Activated naive CD8-positive, alpha-beta T cell treated with anti-CD3 and anti-CD28 coated beads, Interleukin-2, amount 50 U/mL, for 16 hours (primary cell): ENCODE results near the gene CNTRL.

Experiments used
- DNase-seq: peaks from one replicate; pipeline ENCODE4 v3.0.0-alpha.2; 2020; ENCODE audit warnings: low read depth, low spot score

CNTRL gene

DNA sequence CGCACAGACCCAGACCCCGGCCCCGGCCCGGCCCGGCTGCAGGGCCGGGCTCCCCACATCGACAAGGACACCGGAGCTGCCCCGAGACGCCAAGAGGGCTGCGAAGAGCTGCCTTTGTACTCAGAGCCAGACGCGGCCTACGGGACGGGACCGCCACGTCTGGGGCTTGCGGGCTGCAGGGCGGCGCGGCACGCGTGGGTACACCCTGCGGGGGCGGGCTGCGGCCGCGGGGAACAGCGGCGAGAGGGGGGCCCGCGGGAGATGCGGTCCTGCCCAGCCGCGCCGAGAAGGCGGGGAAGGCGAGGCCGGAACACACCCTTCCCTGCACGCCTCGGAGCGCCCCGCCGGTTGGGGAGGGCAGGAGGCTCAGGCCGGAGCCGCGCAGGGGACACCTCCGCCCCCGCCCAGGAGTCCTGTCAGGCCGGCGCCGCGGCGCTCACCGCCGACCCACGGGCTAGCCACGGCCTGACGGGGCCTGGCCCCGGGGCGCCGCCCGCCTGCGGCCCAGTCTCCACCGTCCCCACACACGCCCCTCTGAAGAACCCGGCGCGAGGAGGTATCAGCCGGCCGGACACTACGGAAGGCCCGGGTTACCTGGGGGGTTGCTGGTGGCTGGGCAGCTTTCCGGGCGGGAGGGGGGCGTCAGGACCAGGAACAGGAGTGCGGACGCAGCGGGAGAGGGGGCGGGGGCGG, 126.4 kb downstream of the CNTRL start:
- peak; percentile 1 for DNase-seq

DNA sequence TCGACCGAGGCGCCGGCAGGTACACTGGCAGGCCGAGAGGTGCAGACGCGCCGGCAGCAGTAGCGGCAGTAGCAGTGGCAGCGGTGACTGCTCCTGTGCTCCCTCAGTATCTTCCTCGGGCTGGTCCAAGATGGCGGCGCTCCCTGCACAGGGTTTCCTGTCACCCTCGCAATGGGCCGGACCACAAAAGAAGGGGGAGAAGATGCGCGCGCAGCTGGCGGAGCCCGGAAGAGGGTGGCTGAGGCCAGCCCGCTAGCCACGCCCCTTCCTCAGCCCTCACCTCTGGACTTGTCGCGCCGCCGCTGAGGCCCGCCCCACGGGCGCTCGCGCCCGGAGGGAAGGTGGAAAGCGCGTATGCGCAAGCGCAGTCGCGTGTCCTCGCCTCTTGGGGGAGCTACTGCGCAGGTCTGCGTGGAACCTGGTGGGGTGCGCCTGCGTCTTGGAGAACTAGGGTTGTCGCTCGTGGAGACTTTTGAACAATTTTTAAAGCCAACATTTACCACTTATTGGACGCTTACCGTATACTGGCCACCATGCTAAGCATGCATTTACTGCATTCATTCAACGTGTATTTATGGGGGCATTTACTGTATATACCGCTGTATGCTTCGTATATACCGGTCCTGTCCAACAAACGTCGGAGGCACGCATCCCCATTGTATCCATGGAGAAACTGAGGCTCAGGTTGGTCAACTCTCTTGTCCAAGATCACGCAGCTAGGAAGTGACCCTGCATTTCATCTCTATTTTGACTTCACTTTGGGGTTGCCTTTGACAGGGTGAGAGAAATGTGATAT, 127.2 kb downstream of the CNTRL start, which contains the start of gene RAB14:
TSS of gene RAB14 (minus strand) at position 132 of the 796 bp plus-strand sequence. CDS start 8,457 bp downstream, outside the sequence.
- DNase-seq = peak; percentile 100

DNA sequence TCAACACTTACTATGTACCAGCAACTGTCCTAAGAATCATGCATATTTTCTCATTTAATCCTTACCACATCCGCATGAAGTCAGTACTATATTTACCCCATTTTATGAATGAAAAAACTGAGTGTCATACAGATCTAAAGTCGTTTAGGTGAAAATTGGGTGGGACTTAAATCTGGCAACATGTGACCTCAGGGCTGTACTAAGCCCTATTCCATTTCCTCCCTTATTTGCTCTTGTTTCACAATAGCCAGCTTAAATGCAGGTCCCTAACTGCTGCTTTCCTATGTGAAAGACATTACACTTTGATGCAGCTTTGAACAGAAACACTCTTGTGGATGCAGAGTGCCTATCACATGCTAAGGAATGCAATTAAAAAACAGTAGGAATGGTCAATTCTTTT, 129.4 kb downstream of the CNTRL start:
- no peak for DNase-seq

DNA sequence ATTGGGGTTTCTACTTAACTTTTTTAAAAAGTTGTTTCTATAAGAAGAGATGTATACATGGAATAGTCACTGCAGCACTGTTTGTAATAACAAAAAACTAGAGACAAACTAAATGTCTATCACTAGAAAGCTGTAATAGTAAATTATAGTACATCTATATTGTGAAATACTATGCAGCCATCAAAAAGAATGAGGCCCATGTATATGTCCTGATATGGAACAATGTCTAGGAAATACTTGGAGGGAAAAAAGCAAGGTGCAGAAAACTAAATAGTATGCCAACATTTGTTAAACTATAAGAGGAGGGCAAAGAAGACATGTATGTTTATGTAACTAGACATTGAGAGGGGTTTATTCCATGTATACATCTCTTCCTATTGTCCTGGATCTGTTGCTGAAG, 129.9 kb downstream of the CNTRL start:
- DNase-seq = no peak

DNA sequence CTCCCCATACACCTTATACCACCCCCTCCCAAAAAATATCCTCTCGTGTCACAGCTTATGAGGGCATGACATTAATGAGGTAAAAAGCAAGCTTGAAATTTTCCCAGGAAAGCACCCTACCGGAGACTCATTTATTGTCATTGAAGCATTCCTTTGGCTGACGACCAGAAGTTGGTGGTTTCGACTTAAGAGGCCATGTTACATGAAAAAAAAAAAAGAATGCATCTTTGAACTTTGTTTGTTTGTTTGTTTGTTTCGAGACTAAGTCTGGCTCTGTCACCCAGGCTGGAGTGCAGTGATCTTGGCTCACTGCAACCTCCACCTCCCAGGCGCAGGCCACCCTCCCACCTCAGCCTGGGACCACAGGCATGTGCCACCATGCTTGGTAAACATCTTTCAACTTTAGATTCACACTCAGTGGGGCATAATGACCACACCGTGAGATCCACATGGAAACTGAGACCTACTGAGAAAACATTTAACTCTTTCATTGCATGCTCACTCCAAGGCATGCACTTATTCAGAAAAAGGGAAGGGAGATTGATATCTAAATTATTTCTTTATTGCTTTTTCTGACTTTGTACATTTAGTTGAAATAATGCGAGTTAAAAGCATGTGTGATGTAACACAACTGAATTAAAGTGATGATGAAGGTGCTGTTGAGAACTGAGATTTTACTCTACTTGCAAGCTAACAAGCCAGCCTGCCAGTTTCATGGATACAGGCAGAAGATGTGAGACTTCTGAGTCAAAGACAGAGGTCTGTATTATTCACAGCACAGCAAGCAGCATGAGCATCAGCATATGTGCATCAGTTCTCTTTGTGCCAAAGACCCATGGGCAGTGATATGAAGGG, 132.0 kb downstream of the CNTRL start:
- no peak for DNase-seq

DNA sequence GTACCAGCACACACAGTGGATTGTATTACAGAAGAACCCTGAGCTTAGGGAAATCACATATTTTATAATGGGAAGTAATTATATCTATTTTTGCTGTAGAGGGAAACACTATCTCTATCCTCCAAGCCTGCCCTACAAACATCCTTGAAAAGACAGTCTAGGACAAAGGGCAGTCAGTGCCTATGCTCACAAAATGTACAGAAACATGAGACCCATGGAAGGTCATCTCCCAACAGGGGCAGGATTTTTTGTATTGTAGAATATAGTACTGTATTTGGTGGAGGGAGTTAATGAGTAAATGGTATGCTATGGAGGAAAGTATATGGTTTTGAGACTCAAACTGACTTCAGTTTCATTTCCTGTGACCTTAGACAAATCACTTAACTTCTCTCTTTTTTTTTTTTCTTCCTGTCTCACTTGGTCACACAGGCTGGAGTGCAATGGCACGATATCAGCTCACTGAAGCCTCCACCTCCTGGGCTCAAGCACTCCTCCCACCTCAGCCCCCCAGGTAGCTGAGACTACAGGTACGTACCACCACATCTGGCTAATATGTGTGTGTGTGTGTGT, 132.7 kb downstream of the CNTRL start:
- DNase-seq = no peak

DNA sequence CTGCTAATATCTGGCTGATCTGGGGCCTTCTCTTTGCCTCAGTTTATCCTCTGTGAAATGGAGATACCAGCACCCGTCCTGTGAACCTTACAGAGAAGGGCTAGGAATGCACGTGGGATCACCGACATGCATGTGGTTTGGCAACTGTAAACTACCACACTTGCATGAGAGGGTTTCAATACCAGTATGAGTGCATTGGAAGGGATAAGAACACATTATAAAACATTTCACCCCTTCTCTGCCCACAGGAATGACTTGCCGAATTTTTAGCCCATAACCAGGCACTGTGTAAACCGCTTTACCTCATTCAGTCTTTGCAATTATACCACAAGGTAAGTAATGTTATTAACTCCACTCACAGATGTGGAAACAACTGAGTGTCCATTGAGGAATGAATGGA, 135.8 kb downstream of the CNTRL start:
- no peak for DNase-seq

DNA sequence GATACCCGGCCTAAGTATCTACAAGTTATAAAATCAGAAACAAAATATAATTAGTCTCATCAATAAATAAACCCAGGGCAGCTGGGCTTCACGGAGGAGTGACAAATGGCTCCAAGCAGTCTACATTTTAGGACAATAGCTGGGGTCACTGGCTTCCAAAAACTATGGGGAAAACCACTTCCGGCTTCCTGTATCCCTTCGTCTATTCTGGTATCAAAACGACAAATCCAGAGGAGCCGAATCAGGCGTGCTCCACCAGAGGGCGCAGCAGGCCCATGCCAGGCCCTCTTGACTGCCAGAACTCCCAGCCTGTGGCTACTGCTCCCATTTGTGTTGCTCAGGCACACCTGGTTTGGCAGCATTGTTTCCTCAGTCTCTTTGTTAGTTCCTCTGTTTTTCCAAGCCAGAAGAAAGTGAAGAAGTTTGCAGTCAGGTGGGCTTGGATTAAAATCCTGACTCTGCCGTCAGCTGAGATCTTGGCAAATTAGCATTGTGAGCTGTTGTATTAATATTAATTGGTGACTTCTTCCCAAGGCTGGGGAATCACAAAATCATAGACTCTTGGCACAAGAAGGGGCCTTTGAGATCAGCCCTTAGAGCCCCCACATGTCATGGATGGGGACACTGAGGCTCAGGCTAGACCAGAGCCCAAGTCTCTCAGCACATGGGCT, 138.5 kb downstream of the CNTRL start:
- peak; percentile 25 for DNase-seq

DNA sequence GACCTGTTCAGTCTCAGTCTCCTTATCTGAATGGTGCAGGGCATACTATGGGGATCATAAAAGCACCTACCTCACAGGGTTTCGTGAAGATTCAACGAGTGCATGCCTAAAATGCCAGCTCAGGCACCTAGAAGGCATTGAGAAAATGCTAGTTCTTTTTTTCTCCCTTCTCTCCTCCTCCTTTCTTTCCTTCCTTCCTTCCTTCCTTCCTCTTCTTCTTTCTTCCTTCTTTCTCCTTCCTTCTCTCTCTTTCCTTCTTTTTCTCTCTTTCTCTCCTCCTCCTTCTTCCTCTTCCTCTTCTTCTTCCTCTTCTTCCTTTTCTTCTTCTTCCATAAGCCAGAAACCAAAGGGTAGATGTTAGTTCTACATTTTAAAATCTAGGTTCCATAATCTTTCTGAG, 139.2 kb downstream of the CNTRL start:
- no peak for DNase-seq

DNA sequence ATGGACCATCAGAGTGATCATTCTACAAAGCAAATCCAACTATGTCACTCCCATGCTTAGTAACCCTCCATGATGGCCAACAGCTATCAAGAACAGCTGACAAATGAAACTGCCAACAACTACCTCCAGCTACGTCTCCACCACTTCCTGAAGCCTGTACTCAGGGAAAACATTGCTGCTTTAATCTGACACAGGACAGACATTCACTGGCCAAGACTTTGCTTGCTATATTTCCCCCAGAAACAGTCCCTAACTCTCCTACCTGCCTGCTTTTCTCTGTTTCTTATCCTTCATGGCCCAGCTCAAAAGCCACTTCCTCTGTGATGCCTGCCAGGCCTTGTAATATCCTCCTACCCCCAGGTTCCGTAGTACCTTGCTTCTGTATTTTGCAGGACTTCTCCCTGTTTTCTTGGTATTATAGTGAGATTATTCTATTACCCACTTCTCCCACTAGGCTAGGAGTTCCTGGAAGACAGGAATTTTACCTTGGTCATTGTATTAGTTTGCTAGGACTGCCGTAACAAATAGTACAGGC, 141.6 kb downstream of the CNTRL start:
- DNase-seq = no peak

DNA sequence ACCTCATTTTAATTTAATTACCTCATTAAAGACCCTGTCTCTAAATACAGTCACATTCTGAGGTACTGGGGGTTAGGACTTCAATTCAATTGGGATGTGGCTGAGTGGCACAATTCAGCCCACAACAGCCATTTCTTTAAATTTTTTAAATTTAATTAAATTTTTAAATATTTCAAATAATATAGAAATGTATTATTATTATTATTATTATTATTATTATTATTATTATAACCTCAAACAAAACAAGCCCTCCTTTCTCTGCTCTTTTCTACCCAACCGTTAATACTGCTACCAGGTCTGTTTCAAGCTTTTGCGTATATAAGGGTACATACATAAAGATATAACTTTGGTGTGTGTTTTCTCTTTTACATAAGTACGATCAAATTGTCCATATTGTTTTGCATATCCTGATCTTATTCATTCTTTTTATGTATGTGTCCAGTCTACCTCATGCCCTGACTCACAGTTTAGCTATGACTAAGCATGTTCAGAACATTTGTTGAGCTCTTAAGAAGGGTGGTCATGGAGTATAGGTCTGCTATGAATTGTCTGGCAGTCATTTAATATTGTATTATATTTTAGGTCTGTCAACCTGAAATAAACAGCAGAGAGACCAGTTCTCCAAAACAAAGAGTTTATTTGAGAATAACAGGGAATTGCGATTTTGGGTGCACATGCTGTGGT, 143.0 kb downstream of the CNTRL start:
- DNase-seq = no peak

DNA sequence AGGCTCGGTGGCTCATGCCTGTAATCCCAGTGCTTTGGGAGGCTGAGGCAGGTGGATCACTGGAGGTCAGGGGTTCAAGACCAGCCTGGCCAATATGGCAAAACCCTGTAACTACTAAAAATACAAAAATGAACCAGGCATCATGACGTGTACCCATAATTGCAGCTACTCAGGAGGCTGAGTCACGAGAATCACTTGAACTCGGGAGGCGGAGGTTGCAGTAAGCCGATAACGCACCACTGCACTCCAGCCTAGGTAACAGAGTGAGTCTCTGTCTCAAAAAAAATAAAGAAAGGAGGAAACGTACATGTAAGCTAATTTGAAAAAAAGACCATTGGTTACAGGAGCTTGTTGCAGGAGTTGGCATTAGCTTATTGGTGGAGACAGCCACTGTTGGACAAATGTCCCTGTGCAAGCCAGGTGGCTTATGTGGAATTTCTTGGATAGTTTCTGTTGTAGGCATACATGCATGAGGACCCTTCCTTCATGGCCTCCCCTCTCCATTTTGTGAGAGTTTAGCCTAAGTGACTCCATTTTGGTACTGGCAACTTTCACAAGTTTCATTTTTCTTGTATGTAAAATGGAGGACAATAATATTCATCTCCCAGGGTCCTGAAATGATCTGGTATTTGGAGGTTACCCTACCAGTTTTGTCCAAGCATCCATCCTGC, 143.7 kb downstream of the CNTRL start:
- no peak for DNase-seq

DNA sequence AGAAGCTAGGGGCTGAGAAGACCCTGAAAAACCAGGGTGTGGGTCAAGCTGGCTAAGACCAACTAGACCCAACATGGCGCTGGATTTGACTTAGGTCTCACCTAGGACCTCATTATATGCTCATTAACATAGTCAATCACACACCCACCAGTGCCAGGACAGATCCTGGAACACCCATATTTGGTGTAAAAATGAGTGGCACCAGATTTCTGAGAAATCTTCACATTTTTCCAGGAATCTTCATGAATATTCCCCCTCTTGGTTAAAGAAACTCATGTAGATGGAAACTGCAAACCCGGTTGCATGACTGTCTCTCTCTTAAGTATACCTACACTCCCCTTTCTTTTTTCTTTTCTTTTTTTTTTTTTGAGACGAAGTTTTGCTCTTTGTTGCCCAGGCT, 144.8 kb downstream of the CNTRL start:
- DNase-seq = no peak

DNA sequence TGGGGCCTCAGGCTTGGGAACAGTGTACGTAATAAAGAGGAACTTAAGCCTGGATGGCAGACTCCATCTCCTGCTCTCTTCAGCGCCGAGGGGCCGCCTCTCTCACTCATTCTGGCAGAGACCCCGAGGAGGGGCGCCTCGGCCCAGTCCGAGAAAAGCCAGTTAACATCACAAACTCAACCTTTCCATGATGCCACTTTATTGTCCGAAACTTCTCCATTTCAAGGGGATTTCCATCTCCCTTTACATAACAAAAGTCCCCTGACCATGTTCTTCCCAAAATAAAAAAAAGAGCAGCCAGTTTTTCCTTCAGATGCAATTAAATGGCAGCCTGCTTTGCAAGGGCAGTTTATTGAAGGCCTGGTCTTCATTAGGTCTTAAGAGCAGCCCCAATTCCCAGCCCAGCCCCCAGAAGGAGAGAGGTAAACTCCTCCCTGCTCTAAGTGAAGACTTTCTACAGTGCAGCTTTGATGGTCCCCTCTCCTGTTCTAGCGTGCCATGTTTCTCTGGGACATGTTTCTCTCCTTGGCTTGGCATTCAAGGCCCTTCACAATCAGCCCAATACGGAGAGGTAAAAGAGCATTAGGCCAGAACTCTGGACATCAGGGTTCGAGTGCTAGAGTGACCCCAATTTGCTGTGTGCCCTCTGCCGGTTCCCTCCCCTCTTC, 146.4 kb downstream of the CNTRL start:
- no peak for DNase-seq

DNA sequence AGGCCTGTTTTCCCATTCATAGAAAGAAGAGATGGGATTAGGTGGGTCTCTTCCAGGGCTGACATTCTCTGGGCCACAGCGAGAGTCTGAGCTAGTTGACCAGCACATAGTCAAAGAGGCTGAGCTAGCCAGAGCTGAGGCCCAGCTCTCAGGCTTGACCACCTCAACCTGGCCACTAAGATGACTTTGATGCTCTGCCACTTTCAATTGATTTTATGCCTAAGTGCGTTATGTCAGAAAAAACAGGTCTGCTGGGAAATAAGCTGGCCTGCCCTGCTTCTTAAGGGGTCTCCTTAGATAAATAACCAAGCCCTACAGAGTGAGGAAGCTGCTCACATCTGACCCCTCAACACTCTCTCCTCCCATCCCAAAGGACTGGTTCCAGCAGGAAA, 146.9 kb downstream of the CNTRL start:
- DNase-seq = no peak

DNA sequence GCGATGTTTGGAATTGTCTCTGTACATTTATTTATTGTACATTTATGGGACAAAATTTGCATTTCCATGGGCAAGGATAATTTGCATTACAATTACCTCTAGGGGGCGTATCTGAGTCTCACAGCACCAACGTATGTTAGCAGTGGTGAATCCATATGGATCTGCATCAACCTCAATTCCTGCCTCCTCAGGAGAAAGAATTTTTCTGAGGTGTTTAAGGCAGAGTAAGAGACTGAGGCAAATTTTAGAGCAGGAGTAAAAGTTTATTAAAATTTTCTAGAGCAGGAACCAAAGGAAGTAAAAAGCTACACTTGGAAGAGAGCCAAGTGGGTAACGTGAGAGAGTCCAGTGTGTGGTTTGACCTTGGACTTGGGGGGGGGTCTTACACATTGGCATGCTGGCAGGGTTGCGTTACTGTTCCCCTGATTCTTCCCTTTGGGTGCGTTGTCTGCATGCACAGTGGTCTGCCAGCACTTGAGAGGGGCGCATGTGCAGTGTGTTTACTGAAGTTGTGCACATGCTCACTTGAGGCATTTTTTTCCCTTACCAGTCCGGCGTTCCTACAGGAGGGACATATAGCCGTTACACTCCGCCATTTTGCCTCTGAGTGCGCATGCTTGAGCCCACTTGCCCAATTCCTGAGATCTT, 147.9 kb downstream of the CNTRL start:
- no peak for DNase-seq

DNA sequence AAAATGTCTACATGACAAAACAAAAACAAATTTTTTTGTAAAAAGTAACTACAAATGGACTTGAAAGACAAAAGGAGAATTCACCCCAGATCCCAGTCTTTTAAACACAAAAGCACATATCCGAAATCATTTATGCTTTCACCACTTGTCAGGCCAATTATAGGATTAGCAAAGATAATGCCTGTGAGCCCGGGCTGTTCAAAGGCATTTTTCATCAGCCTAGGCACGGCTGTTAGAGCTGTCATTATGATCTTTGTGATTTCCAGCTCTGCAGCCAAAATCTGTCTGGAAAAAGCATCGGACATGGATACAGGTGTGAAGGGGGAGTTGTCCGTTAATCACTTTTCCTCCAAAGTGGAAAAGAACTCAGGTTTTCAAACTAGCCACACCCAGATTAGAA, 150.5 kb downstream of the CNTRL start:
- DNase-seq = no peak

DNA sequence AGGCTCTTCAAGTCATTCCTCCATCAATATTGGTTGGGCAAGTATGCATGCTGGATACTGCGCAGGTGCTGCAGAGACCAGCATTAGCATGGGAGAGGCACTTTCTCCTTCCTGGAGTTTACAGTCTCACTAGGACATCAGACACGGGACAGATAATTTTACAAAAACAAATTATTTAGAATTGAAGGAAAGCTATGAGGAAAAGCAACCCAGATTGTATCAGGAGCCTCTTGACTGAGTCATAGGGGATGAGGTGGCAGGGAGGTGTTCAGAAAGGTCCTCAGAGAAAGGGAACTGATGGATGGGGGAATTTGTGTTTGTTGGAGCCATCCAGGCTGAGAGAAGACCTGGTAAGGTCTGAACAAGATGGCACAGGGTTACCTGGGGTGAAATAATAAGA, 151.4 kb downstream of the CNTRL start:
- no peak for DNase-seq
